ENCODE results near the gene PIK3CA.
"Not testable (repeated sequence)": the region's sequence is repeated elsewhere in the genome, so short reads cannot be mapped to it uniquely, and the experiment has no call there.

The PIK3CA gene

DNA sequence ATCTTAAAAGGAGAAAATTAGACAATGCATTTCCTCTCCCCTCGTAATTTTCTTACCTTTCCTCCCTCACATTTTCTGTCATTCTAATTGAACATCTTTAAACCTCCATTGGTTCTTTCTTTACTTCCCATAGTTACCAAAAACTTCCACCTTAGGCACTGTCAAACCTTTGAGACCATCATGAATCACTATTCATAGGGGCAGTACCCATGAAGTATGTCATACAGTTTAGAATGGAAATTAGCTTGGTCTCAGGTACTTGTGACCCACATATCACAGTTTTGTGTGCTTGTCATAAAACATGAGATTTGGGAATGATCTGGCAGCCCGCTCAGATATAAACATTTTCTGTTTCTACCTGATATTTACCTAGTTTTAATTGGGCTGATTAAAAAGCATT, 52.6 kb downstream of the PIK3CA start:
- no peak for DNase-seq (ENCODE audit: low spot score)

- not testable (repeated sequence) for DNase-seq (ENCODE audit: low spot score)
These were observed 67.4 kb downstream of the PIK3CA start for GRCh38 chr3:179215550-179215949.

DNA sequence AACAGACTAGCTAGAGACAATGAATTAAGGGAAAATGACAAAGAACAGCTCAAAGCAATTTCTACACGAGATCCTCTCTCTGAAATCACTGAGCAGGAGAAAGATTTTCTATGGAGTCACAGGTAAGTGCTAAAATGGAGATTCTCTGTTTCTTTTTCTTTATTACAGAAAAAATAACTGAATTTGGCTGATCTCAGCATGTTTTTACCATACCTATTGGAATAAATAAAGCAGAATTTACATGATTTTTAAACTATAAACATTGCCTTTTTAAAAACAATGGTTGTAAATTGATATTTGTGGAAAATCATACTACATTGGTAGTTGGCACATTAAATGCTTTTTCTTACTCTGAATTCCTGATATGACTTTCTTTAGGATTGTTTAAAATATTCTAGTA, 70.1 kb downstream of the PIK3CA start:
- not testable (repeated sequence) for DNase-seq (ENCODE audit: low spot score)

DNA sequence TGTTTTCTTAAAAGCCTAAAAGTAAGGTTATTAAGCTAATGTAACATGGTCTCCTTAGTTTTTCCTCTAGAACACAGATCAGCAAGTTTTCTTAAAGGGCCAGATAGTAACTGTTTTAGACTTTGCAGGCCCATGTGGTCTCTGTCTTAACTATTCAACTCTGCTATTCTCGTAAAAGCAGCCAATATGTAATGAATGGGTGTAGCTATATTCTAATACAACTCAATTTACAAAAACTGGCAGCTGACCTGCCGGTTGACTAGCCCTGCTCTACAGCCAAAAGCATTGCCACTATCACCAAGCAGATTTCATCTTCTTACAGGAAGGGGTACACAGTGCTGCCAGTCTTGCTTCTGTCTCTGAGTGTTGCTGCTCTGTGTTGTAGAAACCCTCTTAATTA, 75.4 kb downstream of the PIK3CA start:
- DNase-seq (ENCODE audit: low spot score) = no peak

- no peak for DNase-seq (ENCODE audit: low spot score)
These were observed 76.4 kb downstream of the PIK3CA start for GRCh38 chr3:179224584-179224983.

- DNase-seq (ENCODE audit: low spot score) = no peak
These were observed 79.2 kb downstream of the PIK3CA start for GRCh38 chr3:179227349-179227748.

GRCh38 chr3:179229177-179229576, 81.0 kb downstream of the PIK3CA start:
- no peak for DNase-seq (ENCODE audit: low spot score)

GRCh38 chr3:179233043-179233442, 84.9 kb downstream of the PIK3CA start:
- no peak for DNase-seq (ENCODE audit: low spot score)

- DNase-seq (ENCODE audit: low spot score) = no peak
These were observed 86.0 kb downstream of the PIK3CA start for GRCh38 chr3:179234199-179234598.

DNA sequence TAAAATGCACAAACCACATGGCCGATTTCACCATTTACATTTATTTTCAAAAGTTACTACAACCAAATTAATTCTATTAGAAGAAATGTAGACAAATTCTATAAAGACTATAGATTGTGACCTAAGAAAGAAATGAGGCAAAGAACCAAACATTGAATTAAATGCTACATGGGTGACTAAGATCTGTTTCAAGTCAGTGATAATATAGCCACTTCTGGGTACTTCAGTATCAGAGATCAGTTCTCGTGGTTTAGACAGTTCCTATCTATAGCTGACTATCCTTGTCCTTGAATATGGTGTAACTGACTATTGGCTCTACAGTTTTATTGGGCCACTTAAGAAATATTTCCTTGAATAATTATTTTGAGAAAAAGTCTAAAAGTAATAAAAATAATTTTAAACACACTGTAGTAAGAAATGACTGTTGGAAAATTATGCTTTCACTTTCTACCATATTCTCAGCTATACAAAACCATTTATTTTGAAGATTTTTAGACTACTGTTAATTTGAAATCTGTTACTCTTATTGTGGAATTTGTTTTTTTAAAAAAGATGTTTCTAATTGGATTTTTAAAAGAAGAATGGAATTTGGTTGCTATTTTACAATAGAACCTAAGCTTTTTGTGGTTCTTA, 88.6 kb downstream of the PIK3CA start:
- no peak for DNase-seq (ENCODE audit: low spot score)

GRCh38 chr3:179240299-179240698, 92.1 kb downstream of the PIK3CA start:
- not testable (repeated sequence) for DNase-seq (ENCODE audit: low spot score)

GRCh38 chr3:179242859-179243258, 94.7 kb downstream of the PIK3CA start:
- DNase-seq (ENCODE audit: low spot score) = not testable (repeated sequence)

DNA sequence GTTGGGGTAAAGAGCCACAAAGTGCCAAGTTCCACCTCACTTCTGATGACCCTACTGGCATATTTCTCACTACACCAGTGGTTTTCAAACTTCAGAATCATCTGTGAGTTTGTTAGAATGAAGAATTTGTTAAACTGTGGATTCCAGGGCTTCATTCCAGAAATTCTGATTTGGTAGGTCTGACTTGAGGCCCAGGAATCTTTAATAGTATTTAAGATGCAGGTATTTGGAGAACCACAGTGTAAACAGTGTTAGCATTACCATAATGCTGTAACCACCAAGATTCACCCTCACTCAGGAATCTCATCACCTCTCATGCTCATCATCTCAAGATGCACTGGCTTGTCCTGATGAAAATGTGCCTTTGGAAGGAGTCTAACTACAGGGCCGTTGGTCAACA, 96.7 kb downstream of the PIK3CA start:
- DNase-seq (ENCODE audit: low spot score) = no peak

- DNase-seq (ENCODE audit: low spot score) = no peak
These were observed 99.3 kb downstream of the PIK3CA start for GRCh38 chr3:179247289-179248015.

DNA sequence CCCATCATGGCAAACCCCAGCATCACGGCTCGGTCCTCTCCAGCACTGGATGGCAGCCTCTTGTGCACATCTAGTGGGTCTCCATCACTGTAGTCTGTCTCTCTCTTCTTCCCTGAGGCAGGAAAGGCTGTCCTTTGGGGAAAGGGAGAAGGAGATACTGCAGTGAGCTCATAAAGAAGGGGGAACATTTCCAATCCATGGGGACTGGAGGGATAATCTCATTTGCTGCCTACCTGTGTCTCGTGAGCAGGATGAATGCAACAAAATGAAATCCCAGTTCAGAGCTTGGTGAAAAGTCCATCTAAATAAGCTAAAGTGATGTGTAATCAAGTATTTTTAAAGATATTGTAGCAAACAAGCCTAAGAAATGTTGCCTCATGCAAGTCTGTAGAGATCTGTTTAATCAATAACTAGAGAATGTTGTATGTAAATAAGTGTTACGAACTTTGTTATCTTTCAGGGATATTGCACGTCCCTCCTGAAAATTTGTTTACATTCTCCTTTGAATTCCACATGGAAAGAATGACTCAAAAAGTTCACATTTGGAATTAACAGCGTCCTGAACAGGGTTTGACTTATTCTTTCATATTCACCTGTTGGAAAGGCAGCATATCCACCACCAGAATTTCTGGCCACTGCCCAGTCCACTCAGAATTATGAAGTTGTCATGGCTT, 102.8 kb downstream of the PIK3CA start, which contains the start of gene KCNMB3:
Gene KCNMB3 (minus strand): TSS at position 312 of the 674 bp plus-strand sequence. CDS start 124 bp downstream, at position 188.
- no peak for DNase-seq (ENCODE audit: low spot score)

DNA sequence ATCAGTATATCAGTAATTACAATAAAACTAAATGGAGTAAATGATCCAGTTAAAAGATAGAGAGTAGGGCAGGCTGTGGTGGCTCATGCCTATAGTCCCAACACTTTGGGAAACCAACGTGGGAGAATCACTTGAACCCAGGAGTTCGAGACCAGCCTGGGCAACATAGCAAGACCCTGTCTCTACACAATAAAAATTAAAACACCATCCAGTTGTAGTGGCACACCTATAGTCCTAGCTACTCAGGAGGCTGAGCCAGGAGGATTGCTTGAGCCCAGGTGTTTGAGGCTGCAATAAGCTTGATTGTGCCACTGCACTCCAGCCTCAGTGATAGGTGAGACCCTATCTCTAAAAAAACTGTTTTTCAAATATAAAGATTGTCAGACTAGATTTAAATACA, 108.7 kb downstream of the PIK3CA start:
- DNase-seq (ENCODE audit: low spot score) = no peak

- DNase-seq (ENCODE audit: low spot score) = not testable (repeated sequence)
These were observed 109.6 kb downstream of the PIK3CA start for GRCh38 chr3:179257742-179258141.

GRCh38 chr3:179258820-179259219, 110.7 kb downstream of the PIK3CA start:
- DNase-seq (ENCODE audit: low spot score) = no peak

DNA sequence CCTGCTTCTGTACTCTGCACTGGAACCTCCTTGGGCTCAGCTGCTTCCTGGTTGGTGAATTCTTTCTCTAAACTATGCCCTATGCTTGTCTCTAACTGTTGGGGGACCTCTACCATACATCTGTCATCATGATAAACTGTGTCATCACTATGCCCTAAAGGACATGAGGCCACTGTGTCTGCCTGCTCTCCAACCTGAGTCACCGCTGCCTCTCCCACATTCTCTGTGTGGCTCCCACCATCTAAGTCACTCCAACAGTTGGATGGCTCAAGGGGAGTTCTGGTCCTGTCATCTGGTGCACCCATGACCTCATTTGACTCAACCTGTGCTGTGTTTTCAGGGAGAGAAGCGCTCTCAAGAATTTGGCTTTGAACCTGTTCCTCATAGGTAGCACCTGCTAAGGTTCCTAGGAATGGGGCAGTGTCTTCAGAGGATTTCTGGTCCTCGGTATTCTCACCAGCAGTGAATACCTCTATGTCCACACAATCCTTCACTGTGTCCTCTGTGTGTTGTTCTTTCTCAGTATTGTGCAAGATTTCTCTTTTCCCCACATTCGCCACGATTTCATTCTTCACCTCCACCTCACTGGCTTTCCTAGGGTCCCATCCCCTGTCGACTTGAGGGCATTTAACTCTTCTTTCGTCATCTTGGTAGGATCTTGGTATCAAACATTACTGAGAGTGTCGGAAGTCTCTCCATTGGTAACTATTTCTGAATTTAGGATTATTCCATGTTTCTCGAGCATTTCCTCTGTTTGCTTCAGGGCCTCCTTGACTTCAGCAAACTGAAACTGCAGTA, 112.0 kb downstream of the PIK3CA start:
- DNase-seq (ENCODE audit: low spot score) = not testable (repeated sequence)

GRCh38 chr3:179260949-179261765, 113.0 kb downstream of the PIK3CA start:
- DNase-seq (ENCODE audit: low spot score) = peak; percentile 96

GRCh38 chr3:179263134-179263533, 115.0 kb downstream of the PIK3CA start:
- no peak for DNase-seq (ENCODE audit: low spot score)

Data from iPS-NIHi11 (cell line).